Urinary bladder (tissue), 4 donors: ENCODE measurements around the gene MXRA7. TPM values are rescaled to one million over a fixed set of nuclear protein-coding genes. Genes with fewer than 3 reads are reported as not detected.
A peak's percentile ranks its signal among the peaks of the same experiment; 100 is the strongest.
"Not testable (repeated sequence)": the region's sequence is repeated elsewhere in the genome, so short reads cannot be mapped to it uniquely, and the experiment has no call there.

Source experiments
- DNase-seq: peaks from one replicate; pipeline ENCODE4 v3.0.0-alpha.2; 2015; ENCODE audit errors: extremely low spot score
- H3K27ac ChIP-seq: one replicate; pipeline ENCODE4 v1.5.1; 2013; ENCODE audit warnings: low read depth, mild to moderate bottlenecking, moderate library complexity
- H3K36me3 ChIP-seq: one replicate; pipeline ENCODE4 v1.6.1; 2013; ENCODE audit warnings: mild to moderate bottlenecking, moderate library complexity; ENCODE audit not compliant: insufficient read depth
- H3K4me1 ChIP-seq: one replicate; pipeline ENCODE4 v1.6.1; 2013; ENCODE audit warnings: mild to moderate bottlenecking, moderate library complexity; ENCODE audit not compliant: insufficient read depth
- H3K4me3 ChIP-seq: one replicate; pipeline ENCODE4 v1.5.1; 2013; ENCODE audit warnings: low read depth, low read length
- WGBS: extraction: QIAGEN DNeasy Blood & Tissue Kit; methylation state at CpG from one replicate; pipeline ENCODE4 v1.1.7; 2013; 5-methylcytosine and 5-hydroxymethylcytosine counted together
- polyA plus RNA-seq: library from polyadenylated mRNA; stranded (reverse); fragments of 200-250 nt; gene quantifications from one replicate; pipeline ENCODE4 v1.2.3, GENCODE V29; 2013
- total RNA-seq: library from RNA; depleted of rRNA; stranded (reverse); fragments of >200 nt; gene quantifications from one replicate; pipeline ENCODE4 v1.2.3, GENCODE V29; 2014
- donor health status: healthy with polysubstance abuse.
- donor health status: healthy.

MXRA7 gene
- total and polyA plus RNA-seq, 2 donors = 188 to 432 TPM

- H3K27ac ChIP-seq = no peak overlapping the region
- peak overlapping the region; percentile 89 for H3K4me3 ChIP-seq
- no peaks in the 10 kb centered on the region for H3K4me1 ChIP-seq
- no peaks in the 10 kb centered on the region for H3K36me3 ChIP-seq
- DNase-seq = no peak
- WGBS = 73% methylated on average over 18 of the region's 18 CpGs
These were observed 17.1 kb upstream of the MXRA7 start for GRCh38 chr17:76727745-76728456.

- H3K27ac ChIP-seq = peak within 1 kb of the TSS; percentile 100
- under 1% methylated on average over 71 of the region's 71 CpGs for WGBS
- H3K4me3 ChIP-seq = peak within 1 kb of the TSS; percentile 89
- DNase-seq = no peak
- H3K4me1 ChIP-seq = peaks cover under 1% of the 10 kb centered on the region
- H3K36me3 ChIP-seq = peaks cover under 1% of the 10 kb centered on the region
These were observed 16.3 kb upstream of the MXRA7 start, which contains the start of gene METTL23 for GRCh38 chr17:76726776-76727718. Gene METTL23 (plus strand): TSS chr17:76726839. CDS start chr17:76729711, 2,872 bp downstream.

GRCh38 chr17:76726231-76726775 is 15.5 kb upstream of the MXRA7 start, which contains the start of gene JMJD6:
Gene JMJD6 (minus strand): TSS chr17:76726606. CDS start chr17:76726475, 131 bp downstream.
- Histone ChIP-seq H3K4me1 (peaks cover 2% of the 10 kb centered on the region), H3K27ac (peak within 1 kb of the TSS; percentile 100), H3K36me3 (peaks cover 3% of the 10 kb centered on the region), H3K4me3 (peak within 1 kb of the TSS; percentile 89)
- WGBS = under 1% methylated on average over 60 of the region's 60 CpGs
- peak; percentile 88 for DNase-seq

GRCh38 chr17:76725580-76726230 is 14.9 kb upstream of the MXRA7 start:
- peaks cover 2% of the 10 kb centered on the region for H3K4me1 ChIP-seq
- H3K4me3 ChIP-seq = peak overlapping the region; percentile 89
- DNase-seq = no peak
- peaks cover 3% of the 10 kb centered on the region for H3K36me3 ChIP-seq
- WGBS = 3% methylated on average over 38 of the region's 38 CpGs
- peak overlapping the region; percentile 96 for H3K27ac ChIP-seq

GRCh38 chr17:76723812-76724211 is 13.0 kb upstream of the MXRA7 start:
- Histone ChIP-seq H3K36me3 (peaks cover 3% of the 10 kb centered on the region), H3K4me3 (no peak overlapping the region), H3K27ac (no peak overlapping the region), H3K4me1 (peaks cover 2% of the 10 kb centered on the region)
- 96% methylated on average over 9 of the region's 9 CpGs for WGBS
- no peak for DNase-seq

GRCh38 chr17:76722977-76723376 is 12.2 kb upstream of the MXRA7 start:
- H3K4me1 ChIP-seq, H3K27ac ChIP-seq, H3K4me3 ChIP-seq, DNase-seq, H3K36me3 ChIP-seq: not testable (repeated sequence)
- 95% methylated on average over 8 of the region's 8 CpGs for WGBS

GRCh38 chr17:76722279-76722678 is 11.5 kb upstream of the MXRA7 start:
- Histone ChIP-seq H3K36me3 (peaks cover 3% of the 10 kb centered on the region), H3K4me3 (no peak overlapping the region), H3K4me1 (peaks cover 2% of the 10 kb centered on the region), H3K27ac (no peak overlapping the region)
- no peak for DNase-seq
- WGBS = 92% methylated on average over 8 of the region's 8 CpGs

GRCh38 chr17:76721463-76721862 is 10.7 kb upstream of the MXRA7 start:
- Histone ChIP-seq H3K4me1 (peaks cover 2% of the 10 kb centered on the region), H3K27ac (no peak overlapping the region), H3K4me3 (no peak overlapping the region), H3K36me3 (peaks cover 3% of the 10 kb centered on the region)
- no peak for DNase-seq
- WGBS = 89% methylated on average over 10 of the region's 10 CpGs

- no peak overlapping the region for H3K27ac ChIP-seq
- no peak overlapping the region for H3K4me3 ChIP-seq
- no peak for DNase-seq
- peaks cover 2% of the 10 kb centered on the region for H3K4me1 ChIP-seq
- peaks cover 3% of the 10 kb centered on the region for H3K36me3 ChIP-seq
- WGBS = 88% methylated on average over 9 of the region's 9 CpGs
These were observed 10.2 kb upstream of the MXRA7 start for GRCh38 chr17:76720941-76721340.

GRCh38 chr17:76720211-76720610 is 9.4 kb upstream of the MXRA7 start:
- 93% methylated on average over 9 of the region's 9 CpGs for WGBS
- Histone ChIP-seq H3K36me3 (peaks cover 3% of the 10 kb centered on the region), H3K27ac (no peak overlapping the region), H3K4me3 (no peak overlapping the region), H3K4me1 (peaks cover 2% of the 10 kb centered on the region)
- DNase-seq = no peak

GRCh38 chr17:76718516-76718915 is 7.8 kb upstream of the MXRA7 start:
- Histone ChIP-seq H3K4me1 (peaks cover 2% of the 10 kb centered on the region), H3K36me3 (peaks cover 3% of the 10 kb centered on the region)

GRCh38 chr17:76716839-76717215 is 6.1 kb upstream of the MXRA7 start:
- Histone ChIP-seq H3K4me1 (no peaks in the 10 kb centered on the region), H3K4me3 (no peak overlapping the region), H3K36me3 (peaks cover under 1% of the 10 kb centered on the region), H3K27ac (no peak overlapping the region)
- 86% methylated on average over 6 of the region's 6 CpGs for WGBS
- DNase-seq = no peak

More at GRCh38 chr17:76718516-76718915, 7.8 kb upstream of the MXRA7 start:
- WGBS = 92% methylated on average over 16 of the region's 16 CpGs
- H3K4me3 ChIP-seq = no peak overlapping the region
- no peak for DNase-seq
- no peak overlapping the region for H3K27ac ChIP-seq
